ENCODE measurements around the gene AKR1D1. TPM values are rescaled to one million over a fixed set of nuclear protein-coding genes. Genes with fewer than 3 reads are reported as not detected.

The AKR1D1 gene
- total RNA-seq, 1 experiment from 2014 or later: not detected

DNA sequence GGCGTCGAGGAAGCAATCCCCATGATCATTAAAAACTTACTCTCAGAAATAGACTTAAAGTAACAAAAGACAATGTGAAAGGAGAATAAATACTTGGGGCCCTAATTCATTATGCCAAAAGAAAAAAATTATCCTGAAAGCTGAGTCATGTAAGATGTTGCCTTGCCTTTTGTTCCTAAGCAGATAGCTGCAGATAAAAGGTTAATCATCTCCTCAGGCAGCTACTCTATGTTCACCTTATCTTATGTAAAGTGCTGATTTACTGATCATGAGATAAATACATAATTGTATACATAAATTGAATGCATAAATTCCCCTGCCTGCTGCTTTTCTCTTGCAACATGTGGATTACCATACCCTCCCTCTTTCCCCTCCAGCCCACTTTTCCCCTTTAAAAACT is 46.3 kb upstream of the AKR1D1 start:
- in situ Hi-C loops (cut with HindIII; ENCODE audit: low pct_unique_long_range_greater_than_20kb, low sequenced_read_pairs): no loop called here
- TF ChIP-seq POLR2AphosphoS5 (IDR thresholded peaks at IDR 0.05; ENCODE audit: low read depth, low read length) (no peak), TCF7L2 (IDR thresholded peaks at IDR 0.05; ENCODE audit: low read depth, low read length) (no peak), SIN3A (IDR thresholded peaks at IDR 0.05; ENCODE audit: borderline replicate concordance, insufficient read depth, low read depth, low read length) (no peak)
- TF ChIP-seq, protein P1, sequence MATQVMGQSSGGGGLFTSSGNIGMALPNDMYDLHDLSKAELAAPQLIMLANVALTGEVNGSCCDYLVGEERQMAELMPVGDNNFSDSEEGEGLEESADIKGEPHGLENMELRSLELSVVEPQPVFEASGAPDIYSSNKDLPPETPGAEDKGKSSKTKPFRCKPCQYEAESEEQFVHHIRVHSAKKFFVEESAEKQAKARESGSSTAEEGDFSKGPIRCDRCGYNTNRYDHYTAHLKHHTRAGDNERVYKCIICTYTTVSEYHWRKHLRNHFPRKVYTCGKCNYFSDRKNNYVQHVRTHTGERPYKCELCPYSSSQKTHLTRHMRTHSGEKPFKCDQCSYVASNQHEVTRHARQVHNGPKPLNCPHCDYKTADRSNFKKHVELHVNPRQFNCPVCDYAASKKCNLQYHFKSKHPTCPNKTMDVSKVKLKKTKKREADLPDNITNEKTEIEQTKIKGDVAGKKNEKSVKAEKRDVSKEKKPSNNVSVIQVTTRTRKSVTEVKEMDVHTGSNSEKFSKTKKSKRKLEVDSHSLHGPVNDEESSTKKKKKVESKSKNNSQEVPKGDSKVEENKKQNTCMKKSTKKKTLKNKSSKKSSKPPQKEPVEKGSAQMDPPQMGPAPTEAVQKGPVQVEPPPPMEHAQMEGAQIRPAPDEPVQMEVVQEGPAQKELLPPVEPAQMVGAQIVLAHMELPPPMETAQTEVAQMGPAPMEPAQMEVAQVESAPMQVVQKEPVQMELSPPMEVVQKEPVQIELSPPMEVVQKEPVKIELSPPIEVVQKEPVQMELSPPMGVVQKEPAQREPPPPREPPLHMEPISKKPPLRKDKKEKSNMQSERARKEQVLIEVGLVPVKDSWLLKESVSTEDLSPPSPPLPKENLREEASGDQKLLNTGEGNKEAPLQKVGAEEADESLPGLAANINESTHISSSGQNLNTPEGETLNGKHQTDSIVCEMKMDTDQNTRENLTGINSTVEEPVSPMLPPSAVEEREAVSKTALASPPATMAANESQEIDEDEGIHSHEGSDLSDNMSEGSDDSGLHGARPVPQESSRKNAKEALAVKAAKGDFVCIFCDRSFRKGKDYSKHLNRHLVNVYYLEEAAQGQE (IDR thresholded peaks at IDR 0.05; ENCODE audit: insufficient read depth in 1 of 2, low read depth in 2 of 2, low read length in 1 of 2): no peak
- TF ChIP-seq, protein P2, sequence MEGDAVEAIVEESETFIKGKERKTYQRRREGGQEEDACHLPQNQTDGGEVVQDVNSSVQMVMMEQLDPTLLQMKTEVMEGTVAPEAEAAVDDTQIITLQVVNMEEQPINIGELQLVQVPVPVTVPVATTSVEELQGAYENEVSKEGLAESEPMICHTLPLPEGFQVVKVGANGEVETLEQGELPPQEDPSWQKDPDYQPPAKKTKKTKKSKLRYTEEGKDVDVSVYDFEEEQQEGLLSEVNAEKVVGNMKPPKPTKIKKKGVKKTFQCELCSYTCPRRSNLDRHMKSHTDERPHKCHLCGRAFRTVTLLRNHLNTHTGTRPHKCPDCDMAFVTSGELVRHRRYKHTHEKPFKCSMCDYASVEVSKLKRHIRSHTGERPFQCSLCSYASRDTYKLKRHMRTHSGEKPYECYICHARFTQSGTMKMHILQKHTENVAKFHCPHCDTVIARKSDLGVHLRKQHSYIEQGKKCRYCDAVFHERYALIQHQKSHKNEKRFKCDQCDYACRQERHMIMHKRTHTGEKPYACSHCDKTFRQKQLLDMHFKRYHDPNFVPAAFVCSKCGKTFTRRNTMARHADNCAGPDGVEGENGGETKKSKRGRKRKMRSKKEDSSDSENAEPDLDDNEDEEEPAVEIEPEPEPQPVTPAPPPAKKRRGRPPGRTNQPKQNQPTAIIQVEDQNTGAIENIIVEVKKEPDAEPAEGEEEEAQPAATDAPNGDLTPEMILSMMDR (IDR thresholded peaks at IDR 0.05): no peak
- ChIA-PET POLR2A (no interaction called here), CTCF (no interaction called here)
- BruUV-seq (replicated peaks): no TSS peak
- intact Hi-C loops (cut with micrococcal nuclease; ENCODE audit: unreplicated experiment): no loop called here
- Histone ChIP-seq H3K27me3 (ENCODE audit: control insufficient read depth, insufficient read depth, low read length) (no peaks in the 10 kb centered on the region), H3K4me1 (ENCODE audit: control insufficient read depth, insufficient read depth, low read length) (no peaks in the 10 kb centered on the region), H3K9me3 (ENCODE audit: control insufficient read depth, insufficient read depth, low read depth, low read length) (no peaks in the 10 kb centered on the region), H3K27ac (ENCODE audit: low read length) (no peak overlapping the region), H3K36me3 (ENCODE audit: control insufficient read depth, insufficient read depth, low read length) (no peaks in the 10 kb centered on the region), H3K4me3 (ENCODE audit: low read depth in 2 of 2, low read length in 2 of 2) (no peak overlapping the region)
- no peak for DNase-seq (ENCODE audit: low read depth, low spot score)
- no peak for ATAC-seq

DNA sequence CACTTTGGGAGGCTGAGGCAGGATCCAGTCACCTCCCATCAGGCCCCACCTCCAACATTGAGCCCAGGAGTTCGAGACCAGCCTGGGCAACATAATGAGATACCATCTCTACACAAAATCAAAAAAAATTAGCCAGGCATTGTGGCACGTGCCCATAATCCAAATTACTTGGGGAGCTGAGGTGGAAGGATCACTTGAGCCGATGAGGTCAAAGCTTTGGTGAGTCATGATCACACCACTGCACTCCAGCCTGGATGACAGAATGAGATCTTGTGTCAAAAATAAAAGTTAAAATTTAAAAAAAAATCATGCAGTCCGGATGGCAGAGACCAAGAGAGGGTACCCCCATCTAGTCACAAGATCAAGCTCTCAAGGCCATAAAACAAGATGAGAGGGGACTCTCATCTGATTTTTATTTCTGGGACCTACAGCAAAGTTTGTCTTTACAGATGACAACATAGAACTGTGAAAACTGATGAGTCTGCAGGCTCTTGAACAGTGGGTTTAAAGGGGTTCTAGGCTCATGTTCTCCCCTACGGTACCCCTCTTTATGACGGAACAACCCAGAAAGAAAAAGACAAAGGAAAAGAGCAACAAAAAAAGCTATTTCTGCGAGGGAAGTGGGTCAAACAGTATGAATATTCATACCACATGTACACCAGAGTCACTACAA is 45.4 kb upstream of the AKR1D1 start:
- Histone ChIP-seq H3K36me3 (ENCODE audit: control insufficient read depth, insufficient read depth, low read length) (no peaks in the 10 kb centered on the region), H3K9me3 (ENCODE audit: control insufficient read depth, insufficient read depth, low read depth, low read length) (no peaks in the 10 kb centered on the region; the same call in 1 of the 2 replicates), H3K27me3 (ENCODE audit: control insufficient read depth, insufficient read depth, low read length) (no peaks in the 10 kb centered on the region), H3K4me3 (ENCODE audit: low read depth in 2 of 2, low read length in 2 of 2) (no peak overlapping the region), H3K27ac (ENCODE audit: low read length) (no peak overlapping the region), H3K4me1 (ENCODE audit: control insufficient read depth, insufficient read depth, low read length) (no peaks in the 10 kb centered on the region)
- intact Hi-C loops (cut with micrococcal nuclease; ENCODE audit: unreplicated experiment): no loop called here
- no peak for TF ChIP-seq SIN3A (IDR thresholded peaks at IDR 0.05; ENCODE audit: borderline replicate concordance, insufficient read depth, low read depth, low read length)
- in situ Hi-C loops (cut with HindIII; ENCODE audit: low pct_unique_long_range_greater_than_20kb, low sequenced_read_pairs): no loop called here
- no peak for ATAC-seq
- CTCF ChIA-PET: no interaction called here
- DNase-seq (ENCODE audit: low read depth, low spot score): no peak
- no TSS peak for BruUV-seq (replicated peaks)
- POLR2A ChIA-PET: no interaction called here

DNA sequence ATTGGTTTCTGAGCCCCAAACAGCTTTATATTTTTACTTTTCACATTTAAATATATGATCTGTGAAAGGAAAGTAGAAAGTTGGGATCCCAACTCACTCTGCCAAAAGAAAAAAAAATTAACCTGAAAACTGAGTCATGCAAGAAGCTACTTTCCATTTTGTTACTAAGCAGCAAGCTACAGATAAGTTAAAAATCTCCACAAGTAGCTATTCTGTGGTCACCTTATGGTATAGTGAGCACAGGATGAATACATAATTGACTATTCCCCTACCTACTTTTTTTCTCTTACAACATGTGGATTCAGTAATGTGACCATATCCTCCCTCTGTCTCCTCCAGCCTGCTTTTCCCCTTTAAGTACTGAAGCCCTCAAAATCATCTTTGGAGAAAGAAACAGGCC is 44.1 kb upstream of the AKR1D1 start:
- TF ChIP-seq POLR2AphosphoS5 (IDR thresholded peaks at IDR 0.05; ENCODE audit: low read depth, low read length): no peak
- TF ChIP-seq SIN3A (IDR thresholded peaks at IDR 0.05; ENCODE audit: borderline replicate concordance, insufficient read depth, low read depth, low read length): no peak
- TF ChIP-seq, protein P2 (IDR thresholded peaks at IDR 0.05): no peak
- TF ChIP-seq, protein P1 (IDR thresholded peaks at IDR 0.05; ENCODE audit: insufficient read depth in 1 of 2, low read depth in 2 of 2, low read length in 1 of 2): no peak
- no peak for TF ChIP-seq TCF7L2 (IDR thresholded peaks at IDR 0.05; ENCODE audit: low read depth, low read length)
- BruUV-seq (replicated peaks): no TSS peak
- DNase-seq (ENCODE audit: low read depth, low spot score) (no peak), ATAC-seq (no peak)
- Histone ChIP-seq H3K9me3 (ENCODE audit: control insufficient read depth, insufficient read depth, low read depth, low read length) (peaks cover 3% of the 10 kb centered on the region; the same call in 1 of the 2 replicates), H3K36me3 (ENCODE audit: control insufficient read depth, insufficient read depth, low read length) (no peaks in the 10 kb centered on the region), H3K4me1 (ENCODE audit: control insufficient read depth, insufficient read depth, low read length) (no peaks in the 10 kb centered on the region), H3K4me3 (ENCODE audit: low read depth in 2 of 2, low read length in 2 of 2) (no peak overlapping the region), H3K27ac (ENCODE audit: low read length) (no peak overlapping the region), H3K27me3 (ENCODE audit: control insufficient read depth, insufficient read depth, low read length) (no peaks in the 10 kb centered on the region)
- intact Hi-C loops (cut with micrococcal nuclease; ENCODE audit: unreplicated experiment) (no loop called here), in situ Hi-C loops (cut with HindIII; ENCODE audit: low pct_unique_long_range_greater_than_20kb, low sequenced_read_pairs) (no loop called here)
- ChIA-PET POLR2A (no interaction called here), CTCF (interaction anchor here (1.0 kb wide), 1 partner anchor 30 kb away, joined by 3 read pairs; the partner anchor contains the start of gene CREB3L2)
